ENCODE data around the gene CHIC2.

GRCh38 chr4:54005475-54005874 is 58.9 kb downstream of the CHIC2 start:
- TF ChIP-seq ATF3 (IDR thresholded peaks at IDR 0.05) (no peak), CEBPB (IDR thresholded peaks at IDR 0.05; ENCODE audit: low read depth) (no peak), POLR2A (IDR thresholded peaks at IDR 0.05; ENCODE audit: borderline replicate concordance, extremely low read depth, insufficient read depth, insufficient read length) (no peak), EZH2phosphoT487 (IDR thresholded peaks at IDR 0.05; ENCODE audit: borderline replicate concordance) (no peak)
